Measurements from ENCODE around the gene PIGL.
A peak's percentile ranks its signal among the peaks of the same experiment; 100 is the strongest.

Gene PIGL

GRCh38 chr17:16301963-16302855 is 85.2 kb downstream of the PIGL start:
- Histone ChIP-seq H3K4me3 (replicated peaks; ENCODE audit: insufficient read depth, low read length) (no peak overlapping the region), H3K27me3 (ENCODE audit: insufficient read depth, poor library complexity, severe bottlenecking) (no peaks in the 10 kb centered on the region), H3K27ac (replicated peaks) (no peak overlapping the region)
- TF ChIP-seq, protein P1, sequence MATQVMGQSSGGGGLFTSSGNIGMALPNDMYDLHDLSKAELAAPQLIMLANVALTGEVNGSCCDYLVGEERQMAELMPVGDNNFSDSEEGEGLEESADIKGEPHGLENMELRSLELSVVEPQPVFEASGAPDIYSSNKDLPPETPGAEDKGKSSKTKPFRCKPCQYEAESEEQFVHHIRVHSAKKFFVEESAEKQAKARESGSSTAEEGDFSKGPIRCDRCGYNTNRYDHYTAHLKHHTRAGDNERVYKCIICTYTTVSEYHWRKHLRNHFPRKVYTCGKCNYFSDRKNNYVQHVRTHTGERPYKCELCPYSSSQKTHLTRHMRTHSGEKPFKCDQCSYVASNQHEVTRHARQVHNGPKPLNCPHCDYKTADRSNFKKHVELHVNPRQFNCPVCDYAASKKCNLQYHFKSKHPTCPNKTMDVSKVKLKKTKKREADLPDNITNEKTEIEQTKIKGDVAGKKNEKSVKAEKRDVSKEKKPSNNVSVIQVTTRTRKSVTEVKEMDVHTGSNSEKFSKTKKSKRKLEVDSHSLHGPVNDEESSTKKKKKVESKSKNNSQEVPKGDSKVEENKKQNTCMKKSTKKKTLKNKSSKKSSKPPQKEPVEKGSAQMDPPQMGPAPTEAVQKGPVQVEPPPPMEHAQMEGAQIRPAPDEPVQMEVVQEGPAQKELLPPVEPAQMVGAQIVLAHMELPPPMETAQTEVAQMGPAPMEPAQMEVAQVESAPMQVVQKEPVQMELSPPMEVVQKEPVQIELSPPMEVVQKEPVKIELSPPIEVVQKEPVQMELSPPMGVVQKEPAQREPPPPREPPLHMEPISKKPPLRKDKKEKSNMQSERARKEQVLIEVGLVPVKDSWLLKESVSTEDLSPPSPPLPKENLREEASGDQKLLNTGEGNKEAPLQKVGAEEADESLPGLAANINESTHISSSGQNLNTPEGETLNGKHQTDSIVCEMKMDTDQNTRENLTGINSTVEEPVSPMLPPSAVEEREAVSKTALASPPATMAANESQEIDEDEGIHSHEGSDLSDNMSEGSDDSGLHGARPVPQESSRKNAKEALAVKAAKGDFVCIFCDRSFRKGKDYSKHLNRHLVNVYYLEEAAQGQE (IDR thresholded peaks at IDR 0.05; ENCODE audit: insufficient replicate concordance, low read depth): no peak
- TF ChIP-seq, protein P2, sequence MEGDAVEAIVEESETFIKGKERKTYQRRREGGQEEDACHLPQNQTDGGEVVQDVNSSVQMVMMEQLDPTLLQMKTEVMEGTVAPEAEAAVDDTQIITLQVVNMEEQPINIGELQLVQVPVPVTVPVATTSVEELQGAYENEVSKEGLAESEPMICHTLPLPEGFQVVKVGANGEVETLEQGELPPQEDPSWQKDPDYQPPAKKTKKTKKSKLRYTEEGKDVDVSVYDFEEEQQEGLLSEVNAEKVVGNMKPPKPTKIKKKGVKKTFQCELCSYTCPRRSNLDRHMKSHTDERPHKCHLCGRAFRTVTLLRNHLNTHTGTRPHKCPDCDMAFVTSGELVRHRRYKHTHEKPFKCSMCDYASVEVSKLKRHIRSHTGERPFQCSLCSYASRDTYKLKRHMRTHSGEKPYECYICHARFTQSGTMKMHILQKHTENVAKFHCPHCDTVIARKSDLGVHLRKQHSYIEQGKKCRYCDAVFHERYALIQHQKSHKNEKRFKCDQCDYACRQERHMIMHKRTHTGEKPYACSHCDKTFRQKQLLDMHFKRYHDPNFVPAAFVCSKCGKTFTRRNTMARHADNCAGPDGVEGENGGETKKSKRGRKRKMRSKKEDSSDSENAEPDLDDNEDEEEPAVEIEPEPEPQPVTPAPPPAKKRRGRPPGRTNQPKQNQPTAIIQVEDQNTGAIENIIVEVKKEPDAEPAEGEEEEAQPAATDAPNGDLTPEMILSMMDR (IDR thresholded peaks at IDR 0.05; ENCODE audit: insufficient read depth, low read length): no peak
- no peak for TF ChIP-seq POLR2AphosphoS5 (IDR thresholded peaks at IDR 0.05; ENCODE audit: low read depth)
- no peak for TF ChIP-seq SPI1 (IDR thresholded peaks at IDR 0.05; ENCODE audit: borderline replicate concordance, low read depth)
- no peak for TF ChIP-seq GABPA (IDR thresholded peaks at IDR 0.05; ENCODE audit: low read depth)
- DNase-seq (ENCODE audit: low read depth in 1 of 2, low spot score in 1 of 2): no peak

GRCh38 chr17:16302856-16303255 is 85.8 kb downstream of the PIGL start:
- DNase-seq (ENCODE audit: low read depth in 1 of 2, low spot score in 1 of 2): no peak
- Histone ChIP-seq H3K27ac (replicated peaks) (no peak overlapping the region), H3K4me3 (replicated peaks; ENCODE audit: insufficient read depth, low read length) (no peak overlapping the region), H3K27me3 (ENCODE audit: insufficient read depth, poor library complexity, severe bottlenecking) (no peaks in the 10 kb centered on the region)
- TF ChIP-seq SPI1 (IDR thresholded peaks at IDR 0.05; ENCODE audit: borderline replicate concordance, low read depth) (no peak), POLR2AphosphoS5 (IDR thresholded peaks at IDR 0.05; ENCODE audit: low read depth) (no peak), GABPA (IDR thresholded peaks at IDR 0.05; ENCODE audit: low read depth) (no peak)
- TF ChIP-seq, protein P1 (IDR thresholded peaks at IDR 0.05; ENCODE audit: insufficient replicate concordance, low read depth): no peak
- TF ChIP-seq, protein P2 (IDR thresholded peaks at IDR 0.05; ENCODE audit: insufficient read depth, low read length): no peak

DNA sequence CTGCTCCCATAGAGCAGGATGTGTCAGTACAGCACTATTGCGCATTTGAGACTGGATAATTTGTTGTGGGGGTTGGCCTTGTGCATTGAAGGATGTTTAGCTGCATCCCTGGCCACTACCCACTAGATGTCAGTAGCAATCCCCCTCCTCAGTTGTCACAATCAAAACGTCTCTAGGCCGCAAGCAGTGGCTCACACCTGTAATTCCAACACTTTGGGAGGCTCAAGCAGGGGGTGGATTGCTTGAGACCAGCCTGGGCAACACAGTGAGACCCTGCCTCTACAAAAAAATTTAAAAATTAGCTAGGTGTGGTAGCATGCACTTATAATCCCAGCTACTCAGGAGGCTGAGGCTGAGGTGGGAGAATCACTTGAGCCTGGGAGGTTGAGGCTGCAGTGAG is 87.8 kb downstream of the PIGL start:
- H3K4me3 ChIP-seq (replicated peaks; ENCODE audit: insufficient read depth, low read length): no peak overlapping the region
- DNase-seq (ENCODE audit: low read depth in 1 of 2, low spot score in 1 of 2): peak in 1 of 2 experiments; percentile 10
- TF ChIP-seq POLR2AphosphoS5 (IDR thresholded peaks at IDR 0.05; ENCODE audit: low read depth): no peak
- TF ChIP-seq, protein P2 (IDR thresholded peaks at IDR 0.05; ENCODE audit: insufficient read depth, low read length): peak; percentile 1
- no peak overlapping the region for H3K27ac ChIP-seq (replicated peaks)
- H3K27me3 ChIP-seq (ENCODE audit: insufficient read depth, poor library complexity, severe bottlenecking): no peaks in the 10 kb centered on the region

All from HL-60 (cell line).